ENCODE measurements around the gene YWHAH.

The YWHAH gene

DNA sequence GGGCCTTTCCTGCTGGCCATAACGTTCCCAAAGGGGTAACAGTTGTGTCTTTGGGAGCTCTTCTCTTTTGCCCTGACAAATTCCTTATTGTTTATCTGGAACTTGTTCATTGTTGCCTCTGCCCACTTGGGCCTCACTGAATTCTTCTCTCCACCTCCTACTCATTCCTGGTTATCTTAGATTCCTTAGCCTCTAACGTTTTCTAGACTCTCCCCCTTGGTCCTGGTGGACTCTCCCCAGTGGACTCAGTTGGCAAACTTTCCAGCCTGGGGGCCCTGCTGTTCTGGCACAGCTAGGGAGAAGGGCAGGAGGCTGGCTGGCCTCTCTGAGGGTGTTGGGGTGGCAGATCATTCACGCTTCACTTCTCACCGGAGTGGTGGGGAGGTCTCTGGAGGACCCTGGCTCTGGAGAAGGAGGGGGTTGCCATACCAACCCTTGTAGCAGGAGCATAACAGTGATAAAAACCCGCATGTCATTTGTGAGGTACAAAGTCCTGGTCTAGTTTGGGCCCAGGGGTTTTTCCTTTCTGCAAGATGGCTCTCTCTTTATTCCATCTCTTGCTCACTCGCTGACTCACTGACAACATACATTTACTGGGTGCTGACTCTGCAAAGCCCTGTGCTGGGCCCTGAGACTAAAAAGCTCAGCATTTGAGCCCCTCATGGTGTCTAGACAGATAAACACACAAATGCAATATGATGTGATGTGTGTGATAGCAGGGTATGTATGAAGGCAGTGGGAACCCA lies 39.7 kb downstream of the YWHAH start:
- Mint-ChIP-seq H3K36me3 (ENCODE audit: low read depth) (no peaks in the 10 kb centered on the region), H3K27ac (peak overlapping the region; percentile 54), H3K27me3 (ENCODE audit: low read depth, poor library complexity) (peaks cover 10% of the 10 kb centered on the region), H3K4me1 (peaks cover 7% of the 10 kb centered on the region), H3K9me3 (no peaks in the 10 kb centered on the region), H3K4me3 (no peak overlapping the region)
- no peak for TF ChIP-seq CTCF (IDR thresholded peaks at IDR 0.05)
- DNase-seq = no peak

DNA sequence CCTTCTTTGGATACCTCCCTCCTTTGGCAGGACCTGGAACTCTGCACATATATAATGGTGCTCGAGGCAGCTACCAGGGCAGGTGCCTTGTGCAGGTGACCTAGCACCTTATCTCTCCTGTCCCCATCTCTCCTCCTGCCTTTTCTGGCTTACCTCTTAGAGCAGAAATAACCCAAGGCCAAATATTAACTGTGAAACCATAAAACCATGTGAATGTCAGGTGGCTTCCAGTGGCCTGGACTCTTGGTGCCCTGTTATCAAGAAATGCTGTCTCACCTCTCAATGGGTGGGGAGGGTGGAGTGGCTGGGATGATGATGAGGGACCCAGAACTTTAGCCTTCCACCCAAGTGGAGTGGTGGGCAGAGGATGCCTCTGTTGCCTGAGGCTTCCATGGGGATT lies 42.9 kb downstream of the YWHAH start:
- no peak for TF ChIP-seq CTCF (IDR thresholded peaks at IDR 0.05)
- DNase-seq = no peak
- H3K4me1 Mint-ChIP-seq = peaks cover 7% of the 10 kb centered on the region
- H3K4me3 Mint-ChIP-seq = no peak overlapping the region
- H3K27me3 Mint-ChIP-seq (ENCODE audit: low read depth, poor library complexity) = peaks cover 21% of the 10 kb centered on the region
- no peaks in the 10 kb centered on the region for H3K9me3 Mint-ChIP-seq
- H3K36me3 Mint-ChIP-seq (ENCODE audit: low read depth) = no peaks in the 10 kb centered on the region
- H3K27ac Mint-ChIP-seq = no peak overlapping the region

DNA sequence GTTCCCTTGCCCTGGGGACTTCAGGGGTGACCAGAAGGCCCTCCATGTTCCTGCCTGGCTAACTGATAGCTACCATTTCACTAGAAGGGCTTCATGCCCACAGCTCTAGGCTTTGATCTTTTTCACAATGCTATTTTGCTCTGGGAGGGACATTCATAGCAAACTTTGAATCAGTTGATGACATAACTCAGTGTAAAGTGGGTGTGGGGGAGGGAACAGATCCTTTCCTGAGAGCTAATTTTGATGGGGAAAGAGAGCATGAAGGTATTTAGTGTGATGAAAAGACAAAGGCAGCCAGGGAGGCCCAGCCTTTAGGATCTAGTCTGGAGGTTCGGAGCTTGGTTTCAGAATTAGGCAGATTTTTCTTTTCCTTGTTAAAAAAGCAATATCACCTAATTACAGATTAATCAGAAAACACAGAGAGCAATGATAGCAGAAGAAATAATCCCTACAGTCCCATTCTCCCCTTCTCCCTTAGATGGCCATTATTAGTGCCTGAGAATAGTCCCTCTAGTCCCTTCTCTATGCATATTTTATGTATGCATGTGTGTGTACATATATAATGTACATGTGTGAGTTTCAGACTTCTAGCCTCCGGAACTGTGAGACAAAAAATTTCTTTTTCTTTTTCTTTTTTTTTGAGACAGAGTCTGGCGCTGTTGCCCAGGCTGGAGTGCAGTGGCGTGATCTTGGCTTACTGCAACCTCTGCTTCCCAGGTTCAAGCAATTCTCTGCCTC lies 46.9 kb downstream of the YWHAH start:
- no peak overlapping the region for H3K4me3 Mint-ChIP-seq
- no peak for TF ChIP-seq CTCF (IDR thresholded peaks at IDR 0.05)
- peaks cover 22% of the 10 kb centered on the region for H3K27me3 Mint-ChIP-seq (ENCODE audit: low read depth, poor library complexity)
- no peaks in the 10 kb centered on the region for H3K4me1 Mint-ChIP-seq
- no peak for DNase-seq
- H3K9me3 Mint-ChIP-seq = no peaks in the 10 kb centered on the region
- H3K36me3 Mint-ChIP-seq (ENCODE audit: low read depth) = no peaks in the 10 kb centered on the region
- H3K27ac Mint-ChIP-seq = no peak overlapping the region

DNA sequence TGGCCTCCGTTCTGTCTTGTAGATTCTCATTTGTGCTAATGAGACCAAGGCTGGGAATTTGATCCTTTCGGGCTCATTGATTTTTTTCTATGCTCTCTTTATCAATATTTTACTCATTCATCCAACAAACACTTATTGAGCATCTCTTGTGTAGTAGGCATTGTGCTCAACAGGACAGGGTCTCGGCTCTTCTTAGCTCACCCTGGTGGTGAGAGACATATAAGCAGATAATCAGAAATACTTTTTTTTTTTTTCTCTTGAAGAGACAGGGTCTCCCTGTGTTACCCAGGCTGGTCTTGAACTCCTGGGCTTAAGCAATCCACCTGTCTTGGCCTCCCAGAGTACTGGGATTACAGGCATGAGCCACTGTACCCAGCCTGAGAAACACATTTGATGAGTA lies 50.7 kb downstream of the YWHAH start:
- no peaks in the 10 kb centered on the region for H3K4me1 Mint-ChIP-seq
- no peaks in the 10 kb centered on the region for H3K36me3 Mint-ChIP-seq (ENCODE audit: low read depth)
- no peak overlapping the region for H3K4me3 Mint-ChIP-seq
- no peaks in the 10 kb centered on the region for H3K9me3 Mint-ChIP-seq
- no peak for TF ChIP-seq CTCF (IDR thresholded peaks at IDR 0.05)
- no peak overlapping the region for H3K27ac Mint-ChIP-seq
- H3K27me3 Mint-ChIP-seq (ENCODE audit: low read depth, poor library complexity) = peaks cover 22% of the 10 kb centered on the region
- DNase-seq = no peak

GRCh38 chr22:31995807-31996206 lies 51.5 kb downstream of the YWHAH start:
- no peaks in the 10 kb centered on the region for H3K4me1 Mint-ChIP-seq
- no peaks in the 10 kb centered on the region for H3K36me3 Mint-ChIP-seq (ENCODE audit: low read depth)
- peaks cover 26% of the 10 kb centered on the region for H3K27me3 Mint-ChIP-seq (ENCODE audit: low read depth, poor library complexity)
- no peak overlapping the region for H3K27ac Mint-ChIP-seq
- H3K4me3 Mint-ChIP-seq = no peak overlapping the region
- no peak for TF ChIP-seq CTCF (IDR thresholded peaks at IDR 0.05)
- H3K9me3 Mint-ChIP-seq = no peaks in the 10 kb centered on the region
- DNase-seq = no peak
